K562 (cell line): Measurements from ENCODE around the gene USP19. TPM values are rescaled to one million over a fixed set of nuclear protein-coding genes. Genes with fewer than 3 reads are reported as not detected.

ENCODE experiments used
- ATAC-seq: fragments of 200-7000 bp; cut with Tn5 transposase; 3 replicates; pipeline ENCODE4 v1.9.1; 2020; ENCODE audit warnings: moderate library complexity
- BruUV-seq: library from RNA; stranded (reverse); fragments of 400-500 nt; replicated peaks from 2 replicates; lab custom pipeline; 2021; lab: Mats Ljungman, UMichigan
- CTCF ChIA-PET: fragments of 300-600 bp; formaldehyde crosslinking; extraction: SDS; loops from one replicate; lab custom pipeline; 2021; ENCODE audit warnings: low intra/inter-chr PET ratio; lab: Yijun Ruan, JAX
- POLR2A ChIA-PET: fragments of 300-600, 350-650 bp; sonication (Branson Sonifier 250); formaldehyde crosslinking; extraction: SDS; loops from one replicate; lab custom pipeline; 2021; ENCODE audit warnings: antibody characterized with exemption, inconsistent platforms; lab: Yijun Ruan, JAX
- DNase-seq, 4 experiments: peaks; one replicate each; pipeline versions ENCODE4 v3.0.0 to v3.0.0-alpha.2; 2011 to 2018; ENCODE audit warnings: low spot score in 3 of 4, mixed read lengths in 3 of 4; ENCODE audit errors: extremely low read depth in 1 of 4
- FAIRE-seq: peaks from 2 replicates; lab custom pipeline; 2011; peaks lifted over from hg19 to GRCh38; lab: Jason Lieb, UNC
- H2AFZ ChIP-seq: 2 replicates; pipeline ENCODE4 v1.6.0; 2011; ENCODE audit warnings: low read depth, low read length, control low read depth, inconsistent platforms
- H3K27ac ChIP-seq: fragments of 200-600 bp; 3 replicates; pipeline ENCODE4 v1.8.0; 2011; ENCODE audit warnings: low read depth, mild to moderate bottlenecking, control low read depth, inconsistent platforms, low read length, moderate library complexity, mixed read lengths; ENCODE audit errors: extremely low read depth
- H3K27me3 ChIP-seq, 2 experiments: fragments of 300-600 bp in 1 of 2; 2 replicates in 1 of 2; 3 replicates in 1 of 2; pipeline versions ENCODE4 v1.6.0 to v1.8.0; 2011; ENCODE audit warnings: inconsistent platforms in 2 of 2, low read length in 2 of 2, mild to moderate bottlenecking in 1 of 2, mixed read lengths in 1 of 2, moderate library complexity in 1 of 2; ENCODE audit not compliant: control insufficient read depth in 2 of 2, insufficient read depth in 2 of 2
- H3K36me3 ChIP-seq: fragments of 300-600 bp; 3 replicates; pipeline ENCODE4 v1.8.0; 2011; ENCODE audit warnings: mild to moderate bottlenecking, low read length, inconsistent platforms; ENCODE audit not compliant: control insufficient read depth, insufficient read depth
- H3K4me1 ChIP-seq, 2 experiments: fragments of 200-600 bp in 1 of 2; replicated peaks in 1 of 2; 2 replicates in 1 of 2; 3 replicates in 1 of 2; pipeline versions ENCODE4 v1.5.1 to v1.8.0; 2011; ENCODE audit warnings: inconsistent platforms in 2 of 2, low read length in 2 of 2, mild to moderate bottlenecking in 1 of 2, mixed read lengths in 1 of 2, moderate library complexity in 1 of 2; ENCODE audit not compliant: control insufficient read depth in 2 of 2, insufficient read depth in 2 of 2
- H3K4me2 ChIP-seq: 2 replicates; pipeline ENCODE4 v1.6.1; 2011; ENCODE audit warnings: low read length, control low read depth, inconsistent platforms, mixed read lengths; ENCODE audit not compliant: insufficient read depth
- H3K4me3 ChIP-seq: fragments of 200-600 bp; sonication (generic), shearing (Covaris generic); 2 replicates; pipeline ENCODE4 v1.5.1; 2016; ENCODE audit warnings: control low read depth, inconsistent platforms
- H3K79me2 ChIP-seq: fragments of 200-600 bp; 3 replicates; pipeline ENCODE4 v1.8.0; 2011; ENCODE audit warnings: low read length, inconsistent platforms; ENCODE audit not compliant: control insufficient read depth, insufficient read depth
- H3K9ac ChIP-seq, 2 experiments: 2 replicates each; pipeline versions ENCODE4 v1.6.0 to v1.6.1; 2011; ENCODE audit warnings: low read depth in 2 of 2, low read length in 2 of 2, control low read depth in 1 of 2, inconsistent platforms in 1 of 2, mild to moderate bottlenecking in 1 of 2, mixed read lengths in 1 of 2; ENCODE audit not compliant: insufficient read depth in 1 of 2
- H3K9me1 ChIP-seq: one replicate; pipeline ENCODE4 v1.6.0; 2011; ENCODE audit warnings: inconsistent platforms, mild to moderate bottlenecking, low read length, moderate library complexity; ENCODE audit not compliant: control insufficient read depth, insufficient read depth
- H3K9me3 ChIP-seq: replicated peaks from 2 replicates; pipeline ENCODE4 v1.5.1; 2011; ENCODE audit warnings: low read depth, low read length, inconsistent platforms; ENCODE audit not compliant: control insufficient read depth, insufficient read depth
- H4K20me1 ChIP-seq: replicated peaks from 2 replicates; pipeline ENCODE4 v1.6.1; 2011; ENCODE audit warnings: low read length, inconsistent platforms, mixed read lengths; ENCODE audit not compliant: control insufficient read depth, insufficient read depth
- ARID2 ChIP-seq: fragments of 450-650 bp; IDR thresholded peaks from 2 replicates; pipeline ENCODE4 v1.6.1; 2017; ENCODE audit warnings: antibody characterized with exemption, mild to moderate bottlenecking
- HOMEZ ChIP-seq: fragments of 250-450 bp; sonication (Bioruptor Pico); IDR thresholded peaks from 2 replicates; pipeline ENCODE4 v1.4.0; 2020; ENCODE audit warnings: mild to moderate bottlenecking, moderate library complexity
- NFIC ChIP-seq: fragments of 450-650 bp; IDR thresholded peaks from 2 replicates; pipeline ENCODE4 v1.6.1; 2017; ENCODE audit warnings: mild to moderate bottlenecking, inconsistent platforms
- NFIX ChIP-seq: fragments of 250-450 bp; sonication (Bioruptor Pico); IDR thresholded peaks from 2 replicates; pipeline ENCODE4 v1.4.0; 2020; ENCODE audit warnings: low read depth, mild to moderate bottlenecking, moderate library complexity
- PTBP1 ChIP-seq: fragments of 200-400 bp; formaldehyde crosslinking; IDR thresholded peaks from 2 replicates; pipeline ENCODE4 v1.6.1; 2017; ENCODE audit warnings: low read depth, low read length
- STAT5B ChIP-seq: fragments of 250-450 bp; sonication (Bioruptor Pico); IDR thresholded peaks from 2 replicates; pipeline ENCODE4 v1.8.0; 2021; ENCODE audit warnings: mild to moderate bottlenecking, inconsistent platforms
- THAP7 ChIP-seq: fragments of 250-450 bp; sonication (Bioruptor Pico); IDR thresholded peaks from 2 replicates; pipeline ENCODE4 v1.5.0; 2021
- U2AF2 ChIP-seq: fragments of 200-400 bp; formaldehyde crosslinking; optimal IDR thresholded peaks from 2 replicates; pipeline ENCODE3; 2017; ENCODE audit warnings: low read depth, mild to moderate bottlenecking, low read length
- ZNF133 ChIP-seq: fragments of 250-450 bp; sonication (Bioruptor Pico); IDR thresholded peaks from 2 replicates; pipeline ENCODE4 v1.4.0; 2020; ENCODE audit warnings: mild to moderate bottlenecking
- ZNF551 ChIP-seq: fragments of 250-450 bp; sonication (Bioruptor Pico); IDR thresholded peaks from 2 replicates; pipeline ENCODE4 v1.5.0; 2021; ENCODE audit warnings: mild to moderate bottlenecking, moderate library complexity
- ZNF695 ChIP-seq: fragments of 450-650 bp; formaldehyde crosslinking; IDR thresholded peaks from 2 replicates; pipeline ENCODE4 v1.4.0; 2020; ENCODE audit warnings: mild to moderate bottlenecking, moderate library complexity
- ZNF785 ChIP-seq: fragments of 250-450 bp; sonication (Bioruptor Pico); IDR thresholded peaks from 2 replicates; pipeline ENCODE4 v1.4.0; 2020; ENCODE audit warnings: mild to moderate bottlenecking
- WGBS: fragments of 100-300 bp; shearing (Covaris generic); methylation state at CpG from one replicate; pipeline ENCODE4 v1.1.6; 2016; ENCODE audit warnings: low coverage, mixed read lengths; ENCODE audit not compliant: insufficient coverage; ENCODE audit errors: missing lambda C conversion rate; 5-methylcytosine and 5-hydroxymethylcytosine counted together
- in situ Hi-C: fragments of 300-500 bp; cut with MboI; formaldehyde crosslinking; loops from 4 replicates; pipeline ENCODE4 v1.15.0; 2018; ENCODE audit warnings: inconsistent platforms, mixed read lengths
- intact Hi-C: fragments of 100-400 bp; cut with micrococcal nuclease; formaldehyde crosslinking; loops from 2 replicates; pipeline ENCODE4 v1.14.2; 2022
- polyA plus RNA-seq, 8 experiments: library from polyadenylated mRNA; depleted of rRNA in 4 of 8; stranded (reverse) in 5 of 8; unstranded in 3 of 8; fragments of >200 nt; fragmentation: Nextera tagmentation in 2 of 8; fragmentation: Illumina TruSeq in 1 of 8; extraction: Ambion mirVana in 2 of 8; extraction: Trizol in 1 of 8; gene quantifications; 2 replicates each; pipeline versions ENCODE4 v1.2.1 to v1.2.3, GENCODE V29; 2011 to 2014; ENCODE audit warnings: inconsistent platforms in 1 of 8, missing spikeins in 1 of 8
- total RNA-seq, 7 experiments: library from RNA; depleted of rRNA in 6 of 7; stranded (reverse); fragments of >200 nt in 6 of 7; fragmentation: Illumina TruSeq in 2 of 7; extraction: Trizol in 2 of 7; gene quantifications; 2 replicates each; pipeline versions ENCODE4 v1.2.1 to v1.2.3, GENCODE V29; 2011 to 2021; ENCODE audit warnings: low replicate concordance in 1 of 7

Gene USP19
- total and polyA plus RNA-seq, 9 of the 15 experiments (the other 6 are each of a cell fraction or from before 2014, with no cell fraction given): 0.24 to 65.9 (median 36.9) TPM

DNA sequence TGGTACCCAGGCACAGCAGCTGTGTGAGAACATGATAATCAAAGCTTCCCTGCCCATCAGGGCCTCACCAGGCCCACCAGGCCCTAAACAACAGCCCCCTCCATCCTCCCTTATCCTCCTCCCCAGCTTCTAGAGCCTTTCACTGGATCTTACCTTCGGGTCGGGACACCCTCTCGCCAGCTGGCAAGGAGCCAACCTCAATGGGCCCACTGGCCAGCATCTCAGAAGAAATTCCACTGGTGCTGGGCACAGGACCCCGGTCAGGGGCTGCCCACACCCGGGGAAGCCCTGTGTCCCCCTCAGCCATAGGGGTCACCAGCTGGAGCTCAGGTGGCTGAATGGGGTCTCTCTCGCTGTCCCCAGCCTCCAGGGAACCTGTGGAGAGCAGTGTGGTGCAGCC lies 9.3 kb downstream of the USP19 start:
- Histone ChIP-seq H3K79me2 (no peaks in the 10 kb centered on the region), H4K20me1 (no peaks in the 10 kb centered on the region), H3K27ac (no peak overlapping the region), H3K27me3 (no peaks in the 10 kb centered on the region), H3K4me2 (no peak overlapping the region), H3K9me1 (no peaks in the 10 kb centered on the region), H3K9me3 (no peaks in the 10 kb centered on the region), H3K4me3 (no peak overlapping the region), H2AFZ (no peak overlapping the region), H3K36me3 (peaks cover 85% of the 10 kb centered on the region), H3K9ac (no peak overlapping the region), H3K4me1 (peaks cover 0 to 3% of the 10 kb centered on the region in 2 experiments; a peak in 1 of 5 replicates)
- 54% methylated on average over 3 of the region's 6 CpGs for WGBS
- ATAC-seq (no peak), FAIRE-seq (no peak), DNase-seq (no peak)
- in situ Hi-C loops (no loop called here), intact Hi-C loops (no loop called here)
- ChIA-PET POLR2A (no interaction called here), CTCF (no interaction called here)
- TF ChIP-seq NFIX (CRISPR knock-in tag) (0 out of 2 replicates have a peak, but pooled peaks have one; percentile 4), ARID2 (no peak), NFIC (peak; percentile 79)
- BruUV-seq: no TSS peak

DNA sequence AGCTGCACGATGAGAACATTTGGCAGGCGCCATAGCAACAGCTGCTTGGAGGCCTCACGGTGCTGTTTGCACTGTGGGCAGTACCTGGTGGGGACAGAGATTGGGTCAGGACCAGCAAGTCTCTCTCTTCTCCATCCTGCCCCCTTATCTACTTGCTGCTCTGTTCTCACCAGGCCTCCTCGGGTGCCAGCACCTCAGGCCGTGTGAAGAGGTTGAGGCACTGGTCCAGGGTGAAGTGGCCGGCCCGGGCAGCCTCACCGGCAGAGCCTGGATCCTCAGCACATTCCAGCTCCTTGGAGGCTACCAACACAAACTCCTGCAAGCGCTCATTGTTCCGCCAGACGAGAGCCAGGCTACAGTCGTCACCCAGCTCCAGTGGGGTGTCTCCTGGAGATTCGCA lies 9.8 kb downstream of the USP19 start:
- Histone ChIP-seq H4K20me1 (no peaks in the 10 kb centered on the region), H3K4me2 (no peak overlapping the region), H3K27me3 (no peaks in the 10 kb centered on the region), H3K9me1 (no peaks in the 10 kb centered on the region), H3K79me2 (0 out of 3 replicates have a peak, but pooled peaks cover 1% of the 10 kb centered on the region), H3K27ac (no peak overlapping the region), H3K36me3 (peaks cover 82% of the 10 kb centered on the region; the same call in 2 of the 3 replicates), H3K4me1 (peaks cover 0 to 3% of the 10 kb centered on the region in 2 experiments; a peak in 2 of 5 replicates), H2AFZ (no peak overlapping the region), H3K9ac (no peak overlapping the region; a peak in 1 of 4 replicates), H3K4me3 (no peak overlapping the region), H3K9me3 (no peaks in the 10 kb centered on the region)
- intact Hi-C loops (no loop called here), in situ Hi-C loops (no loop called here)
- CTCF ChIA-PET: no interaction called here
- POLR2A ChIA-PET: interaction anchor here (1.1 kb wide), 1 partner anchor 15 kb away, joined by 3 read pairs; no protein-coding TSS in a partner anchor
- TF ChIP-seq THAP7 (CRISPR knock-in tag) (no peak), U2AF2 (no peak), ZNF133 (CRISPR knock-in tag) (no peak), ZNF695 (CRISPR knock-in tag) (no peak), HOMEZ (CRISPR knock-in tag) (no peak), STAT5B (no peak), PTBP1 (no peak), ZNF785 (CRISPR knock-in tag) (no peak), ZNF551 (CRISPR knock-in tag) (no peak)
- no peak for FAIRE-seq
- BruUV-seq: no TSS peak
- no peak for ATAC-seq
- WGBS: 83% methylated on average over 4 of the region's 13 CpGs
- DNase-seq: no peak
